ENCODE results near the gene RMDN2.

The RMDN2 gene

GRCh38 chr2:38039121-38039910, 114.2 kb downstream of the RMDN2 start:
- DNase-seq (ENCODE audit: low read depth in 2 of 2), result no peak

- no peak for DNase-seq (ENCODE audit: low read depth in 2 of 2)
Measured at GRCh38 chr2:38045811-38046210, 120.7 kb downstream of the RMDN2 start.

DNA sequence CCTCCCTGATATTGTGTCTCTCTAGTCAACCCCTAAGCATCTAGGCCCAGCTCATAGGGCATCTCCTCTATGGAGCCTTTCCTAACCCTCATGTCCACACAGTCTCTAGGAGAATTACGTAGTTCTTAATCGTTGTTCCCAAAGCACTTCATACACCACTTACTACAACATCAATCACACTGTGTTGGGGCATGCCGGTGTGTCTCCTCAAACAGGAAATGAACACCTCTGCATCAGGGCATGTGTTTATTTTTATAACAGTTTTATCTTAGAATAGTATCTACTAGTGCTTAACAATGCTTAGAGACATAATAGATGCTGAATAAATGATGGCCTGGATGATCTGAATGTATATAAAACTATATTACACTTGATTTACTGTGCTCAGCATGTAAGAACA, 131.1 kb downstream of the RMDN2 start:
- no peak for DNase-seq (ENCODE audit: low read depth in 2 of 2)

DNA sequence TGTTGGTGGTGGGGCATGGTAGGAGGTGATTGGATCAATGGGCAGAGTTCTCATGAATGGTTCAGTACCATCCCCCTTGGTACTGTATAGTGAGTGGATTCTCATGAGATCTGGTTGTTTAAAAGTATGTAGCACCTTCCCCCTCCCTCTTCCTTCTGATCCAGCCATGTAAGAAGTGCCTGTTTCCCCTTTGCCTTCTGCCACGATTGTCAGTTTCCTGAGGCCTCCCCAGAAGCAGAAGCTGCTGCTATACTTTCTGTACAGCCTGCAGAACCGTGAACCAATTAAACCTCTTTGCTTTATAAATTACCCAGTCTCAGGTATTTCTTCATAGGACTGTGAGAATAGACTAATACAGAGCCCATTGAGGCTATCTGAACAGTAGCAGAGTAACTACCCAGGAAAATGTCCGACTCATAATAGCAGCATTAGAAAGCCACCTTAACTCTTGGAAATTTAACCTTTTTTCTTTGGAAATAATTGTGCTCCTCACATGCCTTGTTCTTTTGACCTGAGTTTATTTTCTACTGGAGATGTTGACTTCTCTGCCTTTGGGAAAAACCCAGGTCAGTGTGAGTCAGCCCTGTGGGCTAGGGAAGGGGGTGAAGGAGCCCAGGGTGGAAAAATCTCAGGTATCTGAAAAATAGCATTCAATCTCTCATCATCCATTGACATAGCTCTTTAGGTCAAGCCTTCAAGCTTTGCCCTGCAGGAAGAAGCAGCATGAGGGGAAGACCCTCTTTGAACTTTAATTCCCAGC, 132.7 kb downstream of the RMDN2 start:
- DNase-seq (ENCODE audit: low read depth in 2 of 2), result no peak

DNA sequence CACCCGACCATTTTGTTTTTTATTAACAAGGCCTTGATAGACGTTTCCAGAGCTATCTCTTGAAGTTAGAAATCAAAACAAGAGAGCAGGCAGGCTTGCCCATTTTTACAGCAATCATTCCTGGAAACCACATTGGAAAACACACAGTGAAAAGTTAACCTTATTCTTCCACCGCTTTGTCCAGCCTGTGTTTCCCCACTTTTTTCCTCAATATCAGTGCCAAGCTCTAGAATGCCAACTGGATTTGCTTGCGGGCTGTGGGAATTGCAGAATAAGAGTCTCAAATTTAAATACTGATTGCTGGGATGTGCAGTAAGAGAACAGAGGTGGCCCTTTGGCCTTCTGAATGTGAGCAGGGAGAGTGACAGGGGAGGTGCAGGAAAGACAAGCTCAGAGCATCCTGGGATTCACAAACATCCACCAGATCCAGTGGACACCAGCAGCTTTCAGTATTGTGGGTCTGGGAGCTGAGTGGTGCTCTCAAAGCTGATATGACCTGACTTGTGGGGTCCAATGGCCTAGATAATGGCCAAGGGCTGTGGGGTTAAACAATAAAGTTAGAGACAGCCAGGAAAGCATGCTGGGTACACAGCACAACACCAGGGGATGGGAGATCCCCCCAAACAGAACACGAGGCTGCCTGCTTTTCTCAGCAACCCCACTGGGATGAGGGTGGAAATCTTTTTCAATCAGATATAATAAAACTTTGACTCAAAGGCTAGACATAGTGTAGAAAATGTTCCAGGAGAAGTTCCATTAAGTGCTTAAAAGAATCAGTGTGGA, 135.3 kb downstream of the RMDN2 start:
- no peak for DNase-seq (ENCODE audit: low read depth in 2 of 2)

DNA sequence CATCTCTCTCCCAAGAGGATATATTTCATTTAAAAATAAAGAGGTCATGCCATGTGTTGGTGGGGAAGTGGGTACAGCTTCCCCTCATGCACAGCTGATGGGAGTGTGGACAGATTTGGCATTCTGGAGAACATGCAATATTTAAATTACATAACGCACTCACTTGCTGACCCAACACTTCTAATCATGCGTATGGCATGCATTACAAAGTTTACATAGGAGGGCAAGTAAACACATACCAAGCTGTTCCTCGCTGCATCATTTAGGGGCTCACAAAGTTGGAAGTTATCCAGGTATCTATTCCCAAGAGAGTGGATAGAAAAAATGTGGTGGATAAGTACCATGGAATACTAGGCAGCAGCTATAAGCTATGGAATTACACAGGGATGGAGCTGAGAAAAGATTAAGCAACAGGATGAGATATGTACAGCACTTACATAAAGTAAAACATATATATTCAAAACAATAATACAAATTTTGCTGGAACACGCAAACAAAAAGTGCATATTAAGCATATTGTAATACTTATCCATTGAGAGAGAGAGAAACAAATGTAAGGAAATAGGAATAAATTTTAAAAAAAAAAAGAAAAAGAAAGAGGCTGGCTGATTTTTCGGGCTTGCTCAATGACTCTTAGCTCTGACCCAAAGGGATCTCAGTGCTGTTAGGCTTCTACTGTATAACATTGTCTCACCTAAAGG, 139.9 kb downstream of the RMDN2 start:
- no peak for DNase-seq (ENCODE audit: low read depth in 2 of 2)

DNA sequence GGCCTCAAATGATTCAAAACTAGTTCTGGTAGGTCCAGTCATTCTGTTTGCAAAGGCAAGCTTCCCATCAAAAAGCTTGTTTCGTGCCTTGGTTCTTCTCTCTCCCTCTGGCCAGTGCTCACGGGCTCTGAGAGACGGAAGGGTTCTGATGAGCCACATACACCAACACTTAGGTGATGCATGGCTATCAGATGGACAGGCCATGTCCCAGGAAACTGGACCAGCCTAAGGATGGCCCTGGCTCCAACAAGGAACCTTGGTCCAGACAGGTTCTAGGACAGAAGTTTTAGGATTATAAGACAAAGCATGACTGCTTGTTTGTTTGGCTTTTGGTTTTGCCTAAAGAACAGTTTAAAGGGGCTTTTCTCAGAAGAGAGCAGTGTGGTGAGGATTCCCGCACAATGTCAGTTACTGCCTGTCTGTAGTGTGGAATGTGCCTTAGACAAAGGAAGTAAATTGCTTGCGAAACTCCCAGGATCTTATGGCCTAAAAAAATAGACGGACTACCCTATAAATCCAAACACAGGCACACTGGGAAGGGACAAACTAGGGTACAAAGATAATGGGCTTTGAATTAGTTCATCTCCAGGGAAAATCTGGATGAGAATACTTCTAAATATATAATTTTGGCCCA, 140.5 kb downstream of the RMDN2 start:
- DNase-seq (ENCODE audit: low read depth in 2 of 2), result no peak

GRCh38 chr2:38066421-38067115, 141.5 kb downstream of the RMDN2 start:
- no peak for DNase-seq (ENCODE audit: low read depth in 2 of 2)
